Colonic mucosa (tissue), 4 donors: Measurements from ENCODE around the gene PCDHA6. TPM values are rescaled to one million over a fixed set of nuclear protein-coding genes. Genes with fewer than 3 reads are reported as not detected.
"Not testable (repeated sequence)": the region's sequence is repeated elsewhere in the genome, so short reads cannot be mapped to it uniquely, and the experiment has no call there.

Experiments
- DNase-seq: peaks from one replicate; pipeline ENCODE4 v3.0.0-alpha.2; 2020
- H3K27ac ChIP-seq: fragments of 200-600 bp; one replicate; pipeline ENCODE4 v1.8.0; 2021
- H3K27me3 ChIP-seq: fragments of 200-600 bp; one replicate; pipeline ENCODE4 v1.8.0; 2021
- H3K36me3 ChIP-seq: fragments of 200-600 bp; one replicate; pipeline ENCODE4 v1.8.0; 2021
- H3K4me1 ChIP-seq: fragments of 200-600 bp; one replicate; pipeline ENCODE4 v1.8.0; 2021; ENCODE audit warnings: mild to moderate bottlenecking
- H3K4me3 ChIP-seq: fragments of 200-600 bp; one replicate; pipeline ENCODE4 v1.8.0; 2021
- H3K9ac ChIP-seq, 2 donors: one replicate each; pipeline ENCODE4 v1.7.0; 2013; ENCODE audit warnings: control low read depth in 2 of 2, low read depth in 2 of 2, low read length in 2 of 2
- H3K9me3 ChIP-seq: fragments of 200-600 bp; one replicate; pipeline ENCODE4 v1.8.0; 2021
- intact Hi-C: fragments of 100-400 bp; cut with DNase I; formaldehyde crosslinking; loops from one replicate; pipeline ENCODE4 v1.14.1; 2022
- total RNA-seq, 2 donors: library from RNA; stranded (reverse); fragmentation: NEBNext Ultra II Directional in 1 of 2; extraction: Animal tissue kit (Norgen Biotek cat#: 25700) in 1 of 2; gene quantifications; one replicate each; pipeline ENCODE4 v1.2.1, GENCODE V29; 2021
- TF ChIP-seq, protein P1 (sequence below): fragments of 200-600 bp; IDR thresholded peaks from one replicate; pipeline ENCODE4 v1.8.0; 2022; ENCODE audit warnings: antibody characterized with exemption, mild to moderate bottlenecking
- donor health status: healthy.
- donor health status: DM: no; HTN: no; CAD: no.
- donor health status: DM: no; HTN: no; CAD: no.

Gene PCDHA6
- total RNA-seq, 2 donors from 2014 or later, result 0.11 to 0.12 TPM

DNA sequence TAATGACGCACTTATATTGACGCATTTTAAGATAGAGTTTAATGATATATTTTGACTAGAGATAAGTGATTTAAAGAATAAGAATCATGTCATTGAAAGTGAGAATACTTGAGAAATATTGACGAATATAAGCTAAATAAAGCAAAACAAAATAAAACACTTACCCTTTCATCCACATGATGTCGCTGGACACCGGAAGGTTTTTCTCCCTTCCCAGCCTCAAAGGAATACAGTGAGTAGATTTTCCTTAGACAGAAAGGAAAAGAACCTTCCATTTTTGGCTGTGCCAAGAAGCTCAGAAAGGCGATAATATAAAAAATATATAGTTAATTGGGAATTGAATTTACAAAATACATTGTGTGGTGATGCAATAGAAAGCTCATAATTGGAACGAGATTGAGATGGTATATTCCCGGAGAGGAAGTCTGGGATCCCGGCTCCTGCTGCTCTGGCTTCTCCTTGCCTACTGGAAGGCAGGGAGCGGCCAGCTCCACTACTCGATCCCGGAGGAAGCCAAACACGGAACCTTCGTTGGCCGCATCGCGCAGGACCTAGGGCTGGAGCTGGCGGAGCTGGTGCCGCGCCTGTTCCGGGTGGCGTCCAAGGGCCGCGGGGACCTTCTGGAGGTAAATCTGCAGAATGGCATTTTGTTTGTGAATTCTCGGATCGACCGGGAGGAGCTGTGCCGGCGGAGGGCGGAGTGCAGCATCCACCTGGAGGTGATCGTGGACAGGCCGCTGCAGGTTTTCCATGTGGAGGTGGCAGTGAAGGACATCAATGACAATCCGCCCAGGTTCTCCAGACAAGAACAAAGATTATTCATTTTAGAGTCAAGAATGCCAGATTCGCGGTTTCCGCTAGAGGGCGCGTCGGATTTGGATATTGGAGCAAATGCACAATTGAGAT, 6.1 kb upstream of the PCDHA6 start, which contains the start of gene PCDHA5:
Gene PCDHA5, plus strand, starts transcription at position 239 of the 906 bp plus-strand sequence.
- no peak for DNase-seq
- H3K27ac ChIP-seq, result no peak within 1 kb of the TSS
- H3K9me3 ChIP-seq, result no peaks in the 10 kb centered on the region
- H3K4me3 ChIP-seq, result no peak within 1 kb of the TSS
- H3K4me1 ChIP-seq, result no peaks in the 10 kb centered on the region
- H3K36me3 ChIP-seq, result no peaks in the 10 kb centered on the region
- TF ChIP-seq, protein P1, sequence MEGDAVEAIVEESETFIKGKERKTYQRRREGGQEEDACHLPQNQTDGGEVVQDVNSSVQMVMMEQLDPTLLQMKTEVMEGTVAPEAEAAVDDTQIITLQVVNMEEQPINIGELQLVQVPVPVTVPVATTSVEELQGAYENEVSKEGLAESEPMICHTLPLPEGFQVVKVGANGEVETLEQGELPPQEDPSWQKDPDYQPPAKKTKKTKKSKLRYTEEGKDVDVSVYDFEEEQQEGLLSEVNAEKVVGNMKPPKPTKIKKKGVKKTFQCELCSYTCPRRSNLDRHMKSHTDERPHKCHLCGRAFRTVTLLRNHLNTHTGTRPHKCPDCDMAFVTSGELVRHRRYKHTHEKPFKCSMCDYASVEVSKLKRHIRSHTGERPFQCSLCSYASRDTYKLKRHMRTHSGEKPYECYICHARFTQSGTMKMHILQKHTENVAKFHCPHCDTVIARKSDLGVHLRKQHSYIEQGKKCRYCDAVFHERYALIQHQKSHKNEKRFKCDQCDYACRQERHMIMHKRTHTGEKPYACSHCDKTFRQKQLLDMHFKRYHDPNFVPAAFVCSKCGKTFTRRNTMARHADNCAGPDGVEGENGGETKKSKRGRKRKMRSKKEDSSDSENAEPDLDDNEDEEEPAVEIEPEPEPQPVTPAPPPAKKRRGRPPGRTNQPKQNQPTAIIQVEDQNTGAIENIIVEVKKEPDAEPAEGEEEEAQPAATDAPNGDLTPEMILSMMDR, result no peak
- H3K9ac ChIP-seq, result no peak within 1 kb of the TSS
- H3K27me3 ChIP-seq, result no peaks in the 10 kb centered on the region
- intact Hi-C loops, result no loop called here

DNA sequence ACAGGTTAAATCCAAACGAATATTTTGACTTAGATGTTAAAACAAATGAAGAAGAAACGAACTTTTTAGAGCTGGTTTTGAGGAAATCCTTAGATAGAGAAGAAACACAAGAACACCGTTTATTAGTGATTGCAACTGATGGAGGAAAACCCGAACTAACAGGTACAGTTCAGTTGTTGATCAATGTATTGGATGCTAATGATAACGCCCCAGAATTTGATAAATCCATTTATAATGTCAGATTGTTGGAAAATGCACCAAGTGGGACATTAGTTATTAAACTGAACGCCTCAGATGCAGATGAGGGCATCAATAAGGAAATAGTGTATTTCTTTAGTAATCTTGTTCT, 5.5 kb upstream of the PCDHA6 start:
- no peaks in the 10 kb centered on the region for H3K27me3 ChIP-seq
- H3K36me3 ChIP-seq, result no peaks in the 10 kb centered on the region
- no peak overlapping the region for H3K9ac ChIP-seq
- no peak overlapping the region for H3K27ac ChIP-seq
- H3K4me3 ChIP-seq, result no peak overlapping the region
- H3K4me1 ChIP-seq, result no peaks in the 10 kb centered on the region
- no peaks in the 10 kb centered on the region for H3K9me3 ChIP-seq
- DNase-seq, result no peak
- TF ChIP-seq, protein P1, result no peak
- intact Hi-C loops, result no loop called here

DNA sequence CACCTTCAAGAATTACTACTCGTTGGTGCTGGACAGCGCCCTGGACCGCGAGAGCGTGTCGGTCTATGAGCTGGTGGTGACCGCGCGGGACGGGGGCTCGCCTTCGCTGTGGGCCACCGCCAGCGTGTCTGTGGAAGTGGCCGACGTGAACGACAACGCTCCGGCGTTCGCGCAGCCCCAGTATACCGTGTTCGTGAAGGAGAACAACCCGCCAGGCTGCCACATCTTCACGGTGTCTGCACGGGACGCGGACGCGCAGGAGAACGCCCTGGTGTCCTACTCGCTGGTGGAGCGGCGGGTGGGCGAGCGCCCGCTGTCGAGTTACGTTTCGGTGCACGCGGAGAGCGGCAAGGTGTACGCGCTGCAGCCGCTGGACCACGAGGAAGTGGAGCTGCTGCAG, 4.8 kb upstream of the PCDHA6 start:
- H3K9ac ChIP-seq, H3K27ac ChIP-seq, intact Hi-C loops, H3K9me3 ChIP-seq, H3K27me3 ChIP-seq, H3K36me3 ChIP-seq, H3K4me3 ChIP-seq, DNase-seq, H3K4me1 ChIP-seq: not testable (repeated sequence)

- intact Hi-C loops, result no loop called here
- TF ChIP-seq, protein P1, result no peak
- Histone ChIP-seq H3K9me3 (peaks cover 2% of the 10 kb centered on the region), H3K27me3 (no peaks in the 10 kb centered on the region), H3K9ac (no peak overlapping the region), H3K4me3 (no peak overlapping the region), H3K27ac (no peak overlapping the region), H3K36me3 (no peaks in the 10 kb centered on the region), H3K4me1 (no peaks in the 10 kb centered on the region)
- no peak for DNase-seq
Measured at GRCh38 chr5:140823475-140823874, 4.3 kb upstream of the PCDHA6 start.

DNA sequence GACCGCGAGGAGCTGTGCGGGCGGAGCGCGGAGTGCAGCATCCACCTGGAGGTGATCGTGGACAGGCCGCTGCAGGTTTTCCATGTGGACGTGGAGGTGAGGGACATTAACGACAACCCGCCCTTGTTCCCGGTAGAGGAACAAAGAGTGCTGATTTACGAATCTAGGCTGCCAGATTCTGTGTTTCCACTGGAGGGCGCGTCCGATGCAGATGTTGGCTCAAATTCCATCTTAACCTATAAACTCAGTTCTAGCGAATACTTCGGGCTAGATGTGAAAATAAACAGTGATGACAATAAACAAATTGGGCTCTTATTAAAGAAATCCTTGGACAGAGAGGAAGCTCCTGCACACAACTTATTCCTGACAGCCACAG, 590 bp downstream of the PCDHA6 start:
- no peak for DNase-seq
- Histone ChIP-seq H3K27me3 (no peaks in the 10 kb centered on the region), H3K36me3 (no peaks in the 10 kb centered on the region), H3K4me1 (no peaks in the 10 kb centered on the region), H3K9me3 (peaks cover 2% of the 10 kb centered on the region), H3K9ac (no peak overlapping the region), H3K4me3 (no peak overlapping the region), H3K27ac (no peak overlapping the region)
- TF ChIP-seq, protein P1, result no peak
- intact Hi-C loops, result no loop called here

GRCh38 chr5:140829511-140830501, 2.0 kb downstream of the PCDHA6 start:
- H3K9me3 ChIP-seq, H3K36me3 ChIP-seq, H3K4me3 ChIP-seq, intact Hi-C loops, H3K4me1 ChIP-seq, H3K27ac ChIP-seq, H3K9ac ChIP-seq, DNase-seq, H3K27me3 ChIP-seq: not testable (repeated sequence)
